Measurements from ENCODE around the gene CCZ1.
"Not testable (repeated sequence)": the region's sequence is repeated elsewhere in the genome, so short reads cannot be mapped to it uniquely, and the experiment has no call there.

CCZ1 gene

GRCh38 chr7:5904726-5905125 is 6.2 kb downstream of the CCZ1 start:
- in situ Hi-C loops (cut with MboI; ENCODE audit: low sequenced_read_pairs), result not testable (repeated sequence)

- in situ Hi-C loops (cut with MboI; ENCODE audit: low sequenced_read_pairs), result not testable (repeated sequence)
These were observed 10.3 kb downstream of the CCZ1 start for GRCh38 chr7:5908835-5909234.

GRCh38 chr7:5916529-5916928 is 18.0 kb downstream of the CCZ1 start:
- in situ Hi-C loops (cut with MboI; ENCODE audit: low sequenced_read_pairs), result not testable (repeated sequence)

- in situ Hi-C loops (cut with MboI; ENCODE audit: low sequenced_read_pairs), result not testable (repeated sequence)
These were observed 25.6 kb downstream of the CCZ1 start for GRCh38 chr7:5924180-5924579.

- in situ Hi-C loops (cut with MboI; ENCODE audit: low sequenced_read_pairs), result not testable (repeated sequence)
These were observed 26.1 kb downstream of the CCZ1 start for GRCh38 chr7:5924630-5925029.

- in situ Hi-C loops (cut with MboI; ENCODE audit: low sequenced_read_pairs), result not testable (repeated sequence)
These were observed 27.8 kb downstream of the CCZ1 start for GRCh38 chr7:5926263-5926870.

GRCh38 chr7:5930290-5930689 is 31.8 kb downstream of the CCZ1 start:
- in situ Hi-C loops (cut with MboI; ENCODE audit: low sequenced_read_pairs), result not testable (repeated sequence)

GRCh38 chr7:5931250-5931649 is 32.7 kb downstream of the CCZ1 start:
- in situ Hi-C loops (cut with MboI; ENCODE audit: low sequenced_read_pairs), result not testable (repeated sequence)

- in situ Hi-C loops (cut with MboI; ENCODE audit: low sequenced_read_pairs), result not testable (repeated sequence)
These were observed 33.5 kb downstream of the CCZ1 start for GRCh38 chr7:5931905-5932644.

- in situ Hi-C loops (cut with MboI; ENCODE audit: low sequenced_read_pairs), result not testable (repeated sequence)
These were observed 36.5 kb downstream of the CCZ1 start for GRCh38 chr7:5934945-5935450.

GRCh38 chr7:5963205-5963604 is 64.7 kb downstream of the CCZ1 start:
- in situ Hi-C loops (cut with MboI; ENCODE audit: low sequenced_read_pairs), result not testable (repeated sequence)

- in situ Hi-C loops (cut with MboI; ENCODE audit: low sequenced_read_pairs), result not testable (repeated sequence)
These were observed 65.3 kb downstream of the CCZ1 start for GRCh38 chr7:5963810-5964209.

GRCh38 chr7:5970347-5970911 is 71.9 kb downstream of the CCZ1 start, which contains the start of gene RSPH10B:
RSPH10B (minus strand) TSS chr7:5970689; CDS start chr7:5967116, 3,573 bp downstream.
- in situ Hi-C loops (cut with MboI; ENCODE audit: low sequenced_read_pairs), result not testable (repeated sequence)

GRCh38 chr7:5973580-5973979 is 75.0 kb downstream of the CCZ1 start:
- in situ Hi-C loops (cut with MboI; ENCODE audit: low sequenced_read_pairs), result not testable (repeated sequence)
